DOHH2 (cell line): Measurements from ENCODE around the gene DSTN.

Experiments used
- EZH2phosphoT487 ChIP-seq: fragments of 200-600 bp; sonication (generic); IDR thresholded peaks from 2 replicates; pipeline ENCODE4 v1.6.1; 2017; ENCODE audit warnings: borderline replicate concordance, mild to moderate bottlenecking, antibody characterized with exemption, low read length, moderate library complexity, mixed read lengths
- TF ChIP-seq, protein P1 (sequence below): fragments of 200-600 bp; sonication (generic); IDR thresholded peaks from one replicate; pipeline ENCODE4 v1.5.1; 2014; ENCODE audit warnings: antibody characterized with exemption, mild to moderate bottlenecking, low read depth, low read length; ENCODE audit not compliant: poor library complexity, severe bottlenecking

DNA sequence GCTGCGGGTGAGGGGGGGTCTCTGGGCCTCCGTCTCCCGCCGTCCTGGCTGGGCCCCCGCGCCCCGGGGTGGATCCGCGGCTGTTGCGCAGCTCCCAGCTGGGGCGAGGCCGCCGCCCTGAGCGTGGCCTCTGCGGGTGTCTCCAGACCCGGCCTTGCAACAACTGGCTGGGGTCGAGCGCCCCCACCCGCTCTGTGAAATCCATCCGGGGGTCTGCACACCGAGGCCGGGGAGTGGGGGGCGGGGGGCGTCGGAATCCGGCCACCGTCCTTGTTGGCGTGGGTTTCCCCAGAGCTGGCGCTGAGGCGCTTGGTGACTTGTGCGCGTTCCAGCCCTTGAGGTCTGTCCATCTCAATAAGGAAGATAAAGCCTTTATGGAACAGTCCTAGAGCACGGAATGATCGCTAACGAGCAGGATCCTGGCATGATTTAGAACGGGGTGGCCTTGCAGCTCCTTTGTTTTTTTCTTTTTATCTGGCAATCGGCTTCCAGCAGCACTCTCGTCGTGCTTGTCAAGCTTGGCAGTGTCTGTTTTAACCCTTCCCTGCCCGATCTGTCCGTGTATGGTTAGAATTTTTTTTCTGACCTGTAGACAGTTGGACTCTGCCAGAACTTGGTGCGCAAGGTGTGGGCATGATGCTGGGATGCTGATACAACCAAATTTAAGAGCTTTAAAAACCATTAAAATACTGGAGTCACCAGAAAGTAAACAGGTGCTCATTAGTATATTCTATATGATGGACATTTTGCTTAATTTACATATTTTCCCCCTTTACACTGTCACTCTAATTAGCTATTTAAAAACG is 675 bp downstream of the DSTN start:
- TF ChIP-seq EZH2phosphoT487 = no peak
- TF ChIP-seq, protein P1, sequence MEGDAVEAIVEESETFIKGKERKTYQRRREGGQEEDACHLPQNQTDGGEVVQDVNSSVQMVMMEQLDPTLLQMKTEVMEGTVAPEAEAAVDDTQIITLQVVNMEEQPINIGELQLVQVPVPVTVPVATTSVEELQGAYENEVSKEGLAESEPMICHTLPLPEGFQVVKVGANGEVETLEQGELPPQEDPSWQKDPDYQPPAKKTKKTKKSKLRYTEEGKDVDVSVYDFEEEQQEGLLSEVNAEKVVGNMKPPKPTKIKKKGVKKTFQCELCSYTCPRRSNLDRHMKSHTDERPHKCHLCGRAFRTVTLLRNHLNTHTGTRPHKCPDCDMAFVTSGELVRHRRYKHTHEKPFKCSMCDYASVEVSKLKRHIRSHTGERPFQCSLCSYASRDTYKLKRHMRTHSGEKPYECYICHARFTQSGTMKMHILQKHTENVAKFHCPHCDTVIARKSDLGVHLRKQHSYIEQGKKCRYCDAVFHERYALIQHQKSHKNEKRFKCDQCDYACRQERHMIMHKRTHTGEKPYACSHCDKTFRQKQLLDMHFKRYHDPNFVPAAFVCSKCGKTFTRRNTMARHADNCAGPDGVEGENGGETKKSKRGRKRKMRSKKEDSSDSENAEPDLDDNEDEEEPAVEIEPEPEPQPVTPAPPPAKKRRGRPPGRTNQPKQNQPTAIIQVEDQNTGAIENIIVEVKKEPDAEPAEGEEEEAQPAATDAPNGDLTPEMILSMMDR = peak; percentile 28
